Measurements from ENCODE around the gene DOCK8.

Gene DOCK8

GRCh38 chr9:426976-427375, 212.3 kb downstream of the DOCK8 start:
- CTCF ChIA-PET: no interaction called here
- no peak for DNase-seq (ENCODE audit: low read depth, low spot score)
- TF ChIP-seq, protein P1, sequence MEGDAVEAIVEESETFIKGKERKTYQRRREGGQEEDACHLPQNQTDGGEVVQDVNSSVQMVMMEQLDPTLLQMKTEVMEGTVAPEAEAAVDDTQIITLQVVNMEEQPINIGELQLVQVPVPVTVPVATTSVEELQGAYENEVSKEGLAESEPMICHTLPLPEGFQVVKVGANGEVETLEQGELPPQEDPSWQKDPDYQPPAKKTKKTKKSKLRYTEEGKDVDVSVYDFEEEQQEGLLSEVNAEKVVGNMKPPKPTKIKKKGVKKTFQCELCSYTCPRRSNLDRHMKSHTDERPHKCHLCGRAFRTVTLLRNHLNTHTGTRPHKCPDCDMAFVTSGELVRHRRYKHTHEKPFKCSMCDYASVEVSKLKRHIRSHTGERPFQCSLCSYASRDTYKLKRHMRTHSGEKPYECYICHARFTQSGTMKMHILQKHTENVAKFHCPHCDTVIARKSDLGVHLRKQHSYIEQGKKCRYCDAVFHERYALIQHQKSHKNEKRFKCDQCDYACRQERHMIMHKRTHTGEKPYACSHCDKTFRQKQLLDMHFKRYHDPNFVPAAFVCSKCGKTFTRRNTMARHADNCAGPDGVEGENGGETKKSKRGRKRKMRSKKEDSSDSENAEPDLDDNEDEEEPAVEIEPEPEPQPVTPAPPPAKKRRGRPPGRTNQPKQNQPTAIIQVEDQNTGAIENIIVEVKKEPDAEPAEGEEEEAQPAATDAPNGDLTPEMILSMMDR (IDR thresholded peaks at IDR 0.05; ENCODE audit: insufficient read depth, low read length, missing control alignments): no peak

GRCh38 chr9:431701-432100, 217.0 kb downstream of the DOCK8 start:
- H3K4me3 ChIP-seq (ENCODE audit: low read depth, low read length): no peak overlapping the region
- DNase-seq (ENCODE audit: low read depth, low spot score): no peak
- ChIA-PET CTCF (no interaction called here), POLR2A (no interaction called here)
- TF ChIP-seq, protein P1 (IDR thresholded peaks at IDR 0.05; ENCODE audit: insufficient read depth, low read length, missing control alignments): no peak

More at GRCh38 chr9:426976-427375, 212.3 kb downstream of the DOCK8 start:
- POLR2A ChIA-PET: no interaction called here
- no peak overlapping the region for H3K4me3 ChIP-seq (ENCODE audit: low read depth, low read length)

GRCh38 chr9:436482-436881, 221.8 kb downstream of the DOCK8 start:
- no peak overlapping the region for H3K4me3 ChIP-seq (ENCODE audit: low read depth, low read length)
- ChIA-PET CTCF (no interaction called here), POLR2A (no interaction called here)
- TF ChIP-seq, protein P1 (IDR thresholded peaks at IDR 0.05; ENCODE audit: insufficient read depth, low read length, missing control alignments): no peak
- DNase-seq (ENCODE audit: low read depth, low spot score): no peak

DNA sequence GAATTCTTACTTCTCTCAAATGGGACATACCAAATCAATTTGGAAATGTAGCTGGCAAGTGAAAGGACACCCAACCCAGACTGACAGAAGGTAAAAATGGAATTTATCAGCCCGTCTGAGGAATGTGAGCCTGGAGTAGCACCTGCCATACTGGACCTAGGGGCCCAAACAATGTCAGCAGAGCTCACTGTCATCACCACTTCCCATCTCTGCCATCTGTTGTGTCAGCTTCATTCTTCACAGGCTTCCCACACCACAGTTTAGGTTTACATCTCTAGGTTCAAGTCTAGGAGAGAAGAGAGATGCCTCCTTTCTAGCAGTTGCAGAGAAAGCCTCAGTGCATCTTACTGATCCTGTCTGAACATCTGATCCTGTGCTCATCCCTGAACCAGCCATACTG, 222.4 kb downstream of the DOCK8 start:
- no peak for DNase-seq (ENCODE audit: low read depth, low spot score)
- no peak overlapping the region for H3K4me3 ChIP-seq (ENCODE audit: low read depth, low read length)
- CTCF ChIA-PET: no interaction called here
- TF ChIP-seq, protein P1 (IDR thresholded peaks at IDR 0.05; ENCODE audit: insufficient read depth, low read length, missing control alignments): no peak
- POLR2A ChIA-PET: no interaction called here

DNA sequence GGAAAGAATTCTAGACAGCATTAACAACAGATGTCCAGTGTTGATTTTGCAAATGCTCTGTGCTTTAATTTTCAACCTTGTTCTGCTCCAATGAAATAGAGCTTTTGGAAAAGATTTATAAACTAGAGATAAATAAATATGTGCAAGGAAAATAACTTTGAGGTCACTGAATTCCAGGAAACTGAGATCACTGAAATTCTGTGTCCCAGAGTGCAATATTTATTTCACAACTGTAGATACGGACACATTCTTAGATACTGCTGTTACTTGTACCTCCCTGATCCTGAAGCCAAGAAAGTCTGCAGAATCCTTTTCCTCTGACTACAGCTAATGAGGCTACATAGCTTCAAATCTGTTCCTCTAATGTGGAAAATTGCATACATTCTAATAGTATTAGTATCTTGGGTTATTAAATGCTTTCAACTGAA, 222.9 kb downstream of the DOCK8 start:
- TF ChIP-seq, protein P1 (IDR thresholded peaks at IDR 0.05; ENCODE audit: insufficient read depth, low read length, missing control alignments): no peak
- peak; percentile 67 for DNase-seq (ENCODE audit: low read depth, low spot score)
- no peak overlapping the region for H3K4me3 ChIP-seq (ENCODE audit: low read depth, low read length)
- ChIA-PET CTCF (no interaction called here), POLR2A (no interaction called here)

DNA sequence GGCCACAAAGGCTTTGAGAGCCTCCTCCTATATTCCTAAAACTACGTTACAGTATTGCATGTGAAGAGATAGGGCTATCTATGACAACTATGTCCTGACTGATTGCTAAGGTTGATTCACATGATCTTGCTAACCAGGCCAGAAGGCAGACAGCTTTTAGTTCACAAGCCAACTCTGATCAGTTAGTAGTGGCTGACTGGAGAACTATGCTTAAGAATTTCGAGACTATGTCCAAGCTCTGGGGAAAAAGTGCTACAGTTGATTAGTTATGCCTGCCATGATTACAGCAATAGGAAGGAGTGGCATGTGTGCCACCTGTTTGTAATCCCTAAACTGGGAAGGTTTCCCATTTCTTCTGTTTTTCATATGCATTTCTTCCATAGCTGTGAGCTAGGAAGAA, 223.4 kb downstream of the DOCK8 start:
- TF ChIP-seq, protein P1 (IDR thresholded peaks at IDR 0.05; ENCODE audit: insufficient read depth, low read length, missing control alignments): no peak
- no peak overlapping the region for H3K4me3 ChIP-seq (ENCODE audit: low read depth, low read length)
- DNase-seq (ENCODE audit: low read depth, low spot score): no peak
- ChIA-PET POLR2A (no interaction called here), CTCF (no interaction called here)
